K562 (cell line): ENCODE measurements around the gene TYMP. TPM values are rescaled to one million over a fixed set of nuclear protein-coding genes. Genes with fewer than 3 reads are reported as not detected.

Experiments used
- CGGBP1 ChIP-seq: fragments of 250-450 bp; sonication (Bioruptor Pico); IDR thresholded peaks from 2 replicates; pipeline ENCODE4 v1.9.0; 2021; ENCODE audit warnings: mild to moderate bottlenecking
- CXXC5 ChIP-seq: fragments of 250-450 bp; sonication (Bioruptor Pico); IDR thresholded peaks from 2 replicates; pipeline ENCODE4 v1.8.0; 2022; ENCODE audit warnings: inconsistent platforms, mild to moderate bottlenecking, moderate library complexity
- ELF1 ChIP-seq: fragments of 200-800 bp; sonication (Bioruptor generic); IDR thresholded peaks from 2 replicates; pipeline ENCODE4 v1.6.1; 2016; ENCODE audit warnings: missing genetic modification characterization, missing compliant biosample characterization
- EP300 ChIP-seq: IDR thresholded peaks from 2 replicates; pipeline ENCODE4 v1.6.1; 2012; ENCODE audit warnings: low read length, improper control_type of control experiment
- EWSR1 ChIP-seq: fragments of 450-650 bp; IDR thresholded peaks from 2 replicates; pipeline ENCODE4 v1.6.1; 2018; ENCODE audit warnings: borderline replicate concordance, mild to moderate bottlenecking, low read depth, moderate library complexity; ENCODE audit not compliant: partially characterized antibody
- KDM5B ChIP-seq: fragments of 200-600 bp; sonication (generic); IDR thresholded peaks from 2 replicates; pipeline ENCODE4 v1.6.1; 2012; ENCODE audit warnings: low read depth, mild to moderate bottlenecking, moderate library complexity, low read length, control low read depth, inconsistent platforms; ENCODE audit not compliant: insufficient replicate concordance
- MED1 ChIP-seq: sonication (generic); formaldehyde crosslinking; IDR thresholded peaks from 2 replicates; pipeline ENCODE4 v1.8.1; 2023; ENCODE audit warnings: missing genetic modification reagents, borderline replicate concordance
- MXI1 ChIP-seq: IDR thresholded peaks from 2 replicates; pipeline ENCODE4 v1.6.1; 2011; ENCODE audit warnings: low read depth, mild to moderate bottlenecking, improper control_type of control experiment, low read length
- POLR2G ChIP-seq: fragments of 200-400 bp; formaldehyde crosslinking; IDR thresholded peaks from 2 replicates; pipeline ENCODE4 v1.6.1; 2017; ENCODE audit warnings: low read depth, mild to moderate bottlenecking, antibody characterized with exemption, low read length, moderate library complexity
- RBFOX2 ChIP-seq: fragments of 200-400 bp; formaldehyde crosslinking; IDR thresholded peaks from 2 replicates; pipeline ENCODE4 v1.6.1; 2017; ENCODE audit warnings: low read depth, mild to moderate bottlenecking, low read length, moderate library complexity
- SAP30 ChIP-seq: fragments of 200-600 bp; sonication (generic); IDR thresholded peaks from 2 replicates; pipeline ENCODE4 v1.6.1; 2012; ENCODE audit warnings: borderline replicate concordance, low read depth, mild to moderate bottlenecking, moderate library complexity, low read length, control low read depth, inconsistent platforms; ENCODE audit not compliant: insufficient read depth, poor library complexity, severe bottlenecking
- TCF7L2 ChIP-seq: fragments of 150-350 bp; IDR thresholded peaks from 2 replicates; pipeline ENCODE4 v1.6.1; 2016; ENCODE audit warnings: low read depth, mild to moderate bottlenecking, low read length, moderate library complexity
- ZFX ChIP-seq: sonication (generic); formaldehyde crosslinking; IDR thresholded peaks from 2 replicates; pipeline ENCODE4 v1.8.0; 2022; ENCODE audit warnings: mild to moderate bottlenecking, missing genetic modification reagents, moderate library complexity
- ZNF76 ChIP-seq: fragments of 250-450 bp; sonication (Bioruptor Pico); IDR thresholded peaks from 2 replicates; pipeline ENCODE4 v1.4.0; 2020; ENCODE audit warnings: mild to moderate bottlenecking, moderate library complexity, borderline replicate concordance
- ZNF77 ChIP-seq: fragments of 250-450 bp; sonication (Bioruptor Pico); IDR thresholded peaks from 2 replicates; pipeline ENCODE4 v1.5.0; 2020
- ZSCAN29 ChIP-seq: fragments of 450-650 bp; IDR thresholded peaks from 2 replicates; pipeline ENCODE4 v1.6.1; 2017
- polyA plus RNA-seq, 8 experiments: library from polyadenylated mRNA; depleted of rRNA in 4 of 8; stranded (reverse) in 5 of 8; unstranded in 3 of 8; fragments of >200 nt; fragmentation: Nextera tagmentation in 2 of 8; fragmentation: Illumina TruSeq in 1 of 8; extraction: Ambion mirVana in 2 of 8; extraction: Trizol in 1 of 8; gene quantifications; 2 replicates each; pipeline versions ENCODE4 v1.2.1 to v1.2.3, GENCODE V29; 2011 to 2014; ENCODE audit warnings: inconsistent platforms in 1 of 8, missing spikeins in 1 of 8
- total RNA-seq, 7 experiments: library from RNA; depleted of rRNA in 6 of 7; stranded (reverse); fragments of >200 nt in 6 of 7; fragmentation: Illumina TruSeq in 2 of 7; extraction: Trizol in 2 of 7; gene quantifications; 2 replicates each; pipeline versions ENCODE4 v1.2.1 to v1.2.3, GENCODE V29; 2011 to 2021; ENCODE audit warnings: low replicate concordance in 1 of 7

TYMP gene
- total and polyA plus RNA-seq, 9 of the 15 experiments (the other 6 are each of a cell fraction or from before 2014, with no cell fraction given), result 0.03 to 4.0 (median 2.4) TPM; not detected in 4

GRCh38 chr22:50547263-50547985, 17.6 kb upstream of the TYMP start (continued):
- TF ChIP-seq ELF1 (tag) (no peak), POLR2G (peak; percentile 22; the same call in 1 of the 2 replicates), CXXC5 (CRISPR knock-in tag) (peak; percentile 47; the same call in 1 of the 2 replicates), CGGBP1 (no peak), MED1 (CRISPR knock-in tag) (no peak), TCF7L2 (no peak), EP300 (no peak), ZNF76 (no peak), MXI1 (no peak), EWSR1 (no peak), ZNF77 (CRISPR knock-in tag) (no peak), RBFOX2 (peak; percentile 34; the same call in 1 of the 2 replicates), ZFX (peak; percentile 29; the same call in 1 of the 2 replicates), SAP30 (no peak), KDM5B (no peak), ZSCAN29 (no peak)
